Measurements from ENCODE around the gene MTCL1.
"Not testable (repeated sequence)": the region's sequence is repeated elsewhere in the genome, so short reads cannot be mapped to it uniquely, and the experiment has no call there.

The MTCL1 gene

DNA sequence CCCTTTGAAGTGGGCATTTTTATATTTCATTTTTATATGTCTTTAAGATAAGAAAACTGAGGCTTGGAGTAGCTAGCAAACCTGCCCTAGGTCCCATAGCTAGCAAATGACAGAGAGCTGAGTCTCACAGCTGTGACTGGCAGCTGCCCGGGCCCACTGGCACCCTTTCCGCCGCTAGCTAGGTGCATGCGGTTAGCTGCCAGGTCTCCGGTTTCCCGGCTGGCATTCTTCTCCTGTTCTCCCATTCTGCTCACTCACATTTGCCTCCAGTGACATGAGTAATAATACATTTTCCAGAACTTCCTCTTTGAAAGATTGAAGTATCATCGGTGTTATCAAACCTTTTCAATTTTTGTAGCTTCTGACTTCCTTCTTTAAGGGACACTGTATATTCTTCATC is 38.7 kb downstream of the MTCL1 start:
- DNase-seq (ENCODE audit: low read depth in 2 of 2): no peak

DNA sequence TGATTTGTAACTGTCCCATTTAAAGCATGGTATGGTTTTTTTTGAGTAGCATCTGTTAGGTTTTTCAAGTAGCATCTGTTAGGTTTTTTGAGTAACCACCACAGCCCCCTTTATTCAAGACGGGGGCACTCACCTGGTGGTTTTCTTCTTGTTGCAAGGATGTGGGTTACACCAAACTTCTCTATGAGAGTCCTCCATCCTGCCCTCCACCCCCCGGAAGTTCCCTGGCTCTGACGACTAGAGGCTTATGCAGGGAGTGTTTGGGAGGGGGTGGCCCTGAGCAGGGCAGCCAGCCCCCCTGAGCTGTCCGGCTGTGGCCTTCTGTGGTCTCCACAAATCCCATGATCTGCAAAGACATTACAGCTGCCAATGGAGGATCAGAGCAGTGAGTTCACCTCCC is 39.3 kb downstream of the MTCL1 start:
- no peak for DNase-seq (ENCODE audit: low read depth in 2 of 2)

DNA sequence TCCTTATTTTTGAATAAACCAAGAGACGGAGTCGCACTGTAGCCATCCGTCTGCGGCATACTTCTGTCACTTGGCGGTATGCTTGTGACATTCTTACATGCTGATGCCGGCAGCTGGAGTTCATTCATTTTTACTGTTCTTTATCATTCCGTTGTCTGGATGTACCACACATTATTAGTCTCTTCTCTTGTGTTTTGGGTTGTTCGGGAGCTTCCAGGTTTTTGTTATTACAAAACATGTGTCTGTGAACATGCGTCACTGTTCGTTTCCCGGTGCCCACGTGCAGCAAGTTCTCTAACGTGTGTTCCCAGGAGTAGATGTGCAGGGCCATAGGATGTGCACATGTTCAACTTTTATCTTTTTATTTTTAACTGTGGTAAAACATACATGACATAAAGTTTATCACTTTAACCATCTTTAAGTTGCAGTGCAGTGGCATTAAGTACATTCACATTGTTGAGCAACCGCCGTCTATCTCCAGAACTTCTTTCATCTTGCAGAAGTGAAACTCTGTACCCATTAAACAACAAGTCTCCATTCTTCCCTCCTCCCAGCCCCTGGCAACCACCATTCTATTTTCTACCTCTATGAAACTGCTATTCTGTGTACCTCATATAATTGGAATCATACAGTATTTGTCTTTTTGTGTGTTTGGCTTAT is 40.1 kb downstream of the MTCL1 start:
- DNase-seq (ENCODE audit: low read depth in 2 of 2): no peak

DNA sequence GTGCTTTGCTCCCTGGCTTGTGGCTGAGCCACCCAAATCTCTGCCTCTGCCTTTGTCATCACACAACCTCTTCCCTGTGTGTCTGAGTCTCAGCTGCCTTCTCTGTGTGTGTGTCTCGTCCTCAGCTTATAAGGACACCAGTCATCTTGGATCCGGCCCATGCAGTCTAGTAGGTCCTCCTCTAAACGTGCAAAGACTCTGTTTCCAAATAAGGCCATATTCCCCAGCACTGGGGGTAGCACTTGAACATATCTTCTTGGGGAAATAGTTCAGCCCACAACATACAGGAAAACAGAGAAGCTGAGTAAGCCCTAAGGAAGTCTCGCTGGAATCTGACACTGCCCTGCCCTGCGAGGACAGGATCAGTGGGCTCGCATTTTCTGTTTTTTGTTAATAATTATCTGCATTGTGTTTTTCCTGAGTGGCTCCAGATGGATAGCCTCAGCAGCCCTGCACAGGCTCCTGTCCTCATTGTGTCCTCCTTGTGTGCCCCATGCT is 42.1 kb downstream of the MTCL1 start:
- DNase-seq (ENCODE audit: low read depth in 2 of 2): no peak

DNA sequence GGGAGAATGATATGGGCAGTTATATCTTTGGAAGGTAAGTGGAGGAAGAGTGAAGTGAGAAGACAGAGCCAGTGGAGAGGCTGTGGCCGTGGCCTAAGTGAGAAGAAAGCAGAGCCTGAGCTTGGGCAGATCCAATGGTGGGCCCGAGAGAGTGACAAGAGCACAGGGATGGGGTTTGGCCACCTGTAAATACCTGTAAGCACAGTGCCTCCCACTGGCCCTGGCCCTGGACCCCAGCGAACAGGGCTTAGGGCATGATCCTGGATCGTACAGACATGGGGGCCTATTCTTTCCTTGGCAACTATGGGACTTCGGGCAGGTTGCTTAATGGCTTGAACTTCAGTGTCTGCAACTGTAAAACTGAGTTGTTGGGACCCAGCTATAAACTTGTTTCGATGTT is 44.1 kb downstream of the MTCL1 start:
- no peak for DNase-seq (ENCODE audit: low read depth in 2 of 2)

DNA sequence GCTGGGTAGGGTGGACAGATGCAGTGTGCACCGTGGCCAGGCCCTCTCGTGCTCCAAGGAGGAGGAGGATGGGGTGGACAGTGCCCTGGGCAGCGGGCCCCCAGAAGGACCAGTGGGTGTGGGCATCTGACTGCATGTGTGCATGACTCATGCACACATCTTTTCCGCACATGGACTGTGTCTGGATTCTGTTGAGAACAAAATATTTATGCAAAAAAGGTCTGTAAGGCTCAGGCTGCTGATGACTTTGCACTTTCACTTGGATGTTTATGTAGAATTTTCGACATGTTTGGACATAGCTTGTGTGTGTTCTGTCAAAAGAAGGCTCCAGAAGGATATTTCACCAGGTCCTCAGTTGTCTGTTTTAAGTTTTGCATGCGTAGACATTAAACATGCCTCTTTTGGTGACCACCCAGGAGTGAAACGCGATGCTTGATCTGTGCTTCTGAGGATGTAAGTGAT is 45.6 kb downstream of the MTCL1 start:
- no peak for DNase-seq (ENCODE audit: low read depth in 2 of 2)

DNA sequence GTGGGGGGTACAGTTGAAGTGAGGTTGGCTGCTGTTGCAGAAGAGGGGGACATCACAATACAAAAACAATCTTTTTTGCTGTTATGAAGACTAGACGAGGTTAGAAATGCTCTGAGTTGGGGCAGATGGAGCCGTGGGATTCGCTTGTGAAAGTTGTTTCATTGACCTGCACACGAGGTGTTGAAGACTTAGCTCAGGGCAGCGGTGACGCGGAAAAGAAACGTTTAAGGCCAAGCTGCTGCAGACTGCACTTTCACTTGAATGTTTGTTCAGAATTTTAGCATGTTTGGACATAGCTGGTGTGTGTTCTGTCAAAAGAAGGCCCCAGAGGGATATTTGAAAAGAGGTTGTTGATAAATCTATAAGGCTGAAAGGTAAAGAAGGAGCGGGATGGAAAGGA is 46.3 kb downstream of the MTCL1 start:
- no peak for DNase-seq (ENCODE audit: low read depth in 2 of 2)

DNA sequence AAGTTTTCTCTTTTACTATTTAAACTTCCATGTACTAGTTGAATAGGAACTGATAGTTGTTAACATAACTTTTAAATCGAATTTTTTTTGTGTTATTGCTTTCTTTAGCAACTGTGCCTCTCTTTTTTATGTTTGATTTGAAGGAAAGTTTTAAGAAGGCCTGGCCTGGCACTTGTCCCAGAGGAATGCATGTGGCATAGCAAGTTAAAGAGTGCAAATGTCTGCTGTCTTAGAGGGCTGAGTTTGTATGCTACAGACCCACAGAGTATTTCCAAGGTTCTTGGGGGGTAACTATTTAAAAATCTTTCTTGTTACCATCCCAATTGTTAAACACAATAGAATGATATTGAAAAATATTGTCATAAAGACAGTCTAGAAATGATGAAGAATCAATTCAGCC is 47.0 kb downstream of the MTCL1 start:
- no peak for DNase-seq (ENCODE audit: low read depth in 2 of 2)

DNA sequence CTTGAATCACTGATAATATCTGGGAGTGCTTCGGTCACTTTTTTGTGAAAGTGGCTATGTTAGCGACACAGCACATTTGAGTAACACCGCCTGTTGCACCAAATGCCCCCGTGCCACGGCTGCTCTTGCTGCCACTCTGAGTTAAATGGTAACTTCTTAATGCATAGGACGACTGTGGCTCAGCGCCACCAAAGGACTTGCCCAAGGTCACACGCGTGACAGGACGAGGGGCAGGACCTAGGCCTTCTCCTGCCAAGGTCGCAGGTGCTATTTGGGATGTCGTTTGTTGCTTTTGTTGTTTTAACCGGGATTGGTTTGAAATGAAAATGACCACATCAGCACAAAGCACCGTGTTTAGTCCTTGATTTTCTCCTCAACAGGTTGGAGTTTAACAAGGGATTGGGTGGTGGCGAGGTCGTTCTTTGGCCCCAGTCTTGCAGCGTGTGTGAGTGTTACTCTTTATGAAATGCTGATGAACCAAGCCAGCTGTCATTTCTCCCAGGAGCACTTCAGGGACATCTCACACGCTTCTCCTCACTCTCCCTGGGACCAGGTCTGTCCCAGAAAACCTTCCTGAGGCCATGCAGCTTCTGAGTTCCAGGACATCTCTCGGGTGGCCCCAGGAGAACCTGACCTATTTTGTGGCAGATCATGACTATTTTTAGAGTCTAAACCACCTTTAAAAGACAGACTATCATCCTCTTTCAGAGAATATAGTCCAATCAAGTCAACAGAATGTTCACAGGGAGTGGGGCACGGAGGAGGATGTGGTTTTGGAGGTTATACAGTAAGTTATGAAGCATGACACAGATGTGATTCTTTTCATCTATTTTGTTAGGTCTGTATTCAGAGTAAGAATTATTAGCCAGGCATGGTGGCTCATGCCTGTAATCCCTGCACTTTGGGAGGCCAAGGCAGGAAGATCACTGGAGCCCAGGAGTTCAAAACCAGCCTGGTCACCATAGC is 49.9 kb downstream of the MTCL1 start:
- DNase-seq (ENCODE audit: low read depth in 2 of 2): no peak

DNA sequence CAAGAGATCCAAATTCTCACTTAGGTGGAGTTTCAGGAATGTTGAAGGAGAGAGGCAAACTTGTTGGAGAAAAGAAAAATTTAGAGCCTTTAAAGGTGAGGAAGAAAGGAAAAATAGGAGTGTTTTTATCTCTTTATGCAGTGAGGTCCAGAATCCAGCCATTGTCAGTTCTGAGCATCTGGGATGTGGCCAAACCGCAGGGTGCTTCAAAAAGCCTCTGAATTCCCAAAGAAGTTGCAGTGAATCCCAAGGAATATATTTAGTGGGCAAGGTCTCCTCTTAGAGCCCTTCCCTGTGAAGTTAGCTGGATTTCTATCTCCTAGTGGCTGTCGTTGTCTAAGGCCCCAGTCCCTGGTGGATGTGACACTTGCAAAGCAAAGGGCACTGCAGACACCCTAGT is 51.2 kb downstream of the MTCL1 start:
- DNase-seq (ENCODE audit: low read depth in 2 of 2): no peak

DNA sequence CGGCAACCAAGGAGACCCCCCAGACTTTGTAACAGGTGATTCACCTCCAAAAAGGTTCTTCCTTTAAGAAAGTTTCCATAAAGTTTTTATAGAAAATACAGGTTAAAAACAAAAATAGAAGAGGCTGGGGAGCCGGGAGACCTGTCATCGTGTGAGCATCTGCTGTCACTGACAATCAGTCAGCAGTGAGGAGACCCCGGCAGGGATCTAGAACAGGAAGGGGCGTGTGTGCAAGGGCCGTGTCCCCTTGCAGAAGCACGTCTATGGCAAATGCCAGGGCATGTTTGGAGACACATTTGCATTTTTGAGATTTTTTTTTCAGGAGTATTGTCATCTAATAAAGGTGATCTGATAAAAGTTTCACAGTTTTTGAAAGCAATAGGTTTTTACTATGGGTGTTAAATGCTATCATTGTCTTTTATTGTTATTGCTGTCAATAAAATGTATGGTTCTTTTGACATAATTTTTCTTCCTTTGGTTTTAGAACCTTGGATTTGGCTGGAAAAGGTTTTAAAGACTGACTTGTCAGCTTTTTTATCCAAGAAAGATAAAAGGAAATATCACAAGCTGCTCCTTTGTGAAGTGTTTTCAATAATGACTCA is 52.1 kb downstream of the MTCL1 start:
- DNase-seq (ENCODE audit: low read depth in 2 of 2): no peak

DNA sequence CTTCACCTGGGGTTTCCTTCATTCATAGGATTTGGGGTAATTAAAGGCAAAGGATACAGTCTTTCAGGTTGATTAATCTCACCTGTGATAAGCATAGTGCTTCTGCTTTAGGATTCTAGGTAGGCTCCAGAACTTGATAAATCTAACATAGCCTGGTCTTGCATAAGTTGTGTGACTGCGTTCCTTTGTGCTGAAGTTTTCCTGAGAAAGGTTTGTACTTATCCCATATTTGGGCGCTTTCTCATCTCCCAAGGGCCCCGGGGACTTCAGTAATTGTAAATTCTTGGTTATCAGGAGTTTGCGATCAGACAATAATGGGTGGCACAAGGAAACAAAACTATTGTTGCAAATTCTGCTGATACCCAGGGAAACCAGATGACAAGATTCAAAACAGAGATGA is 53.1 kb downstream of the MTCL1 start:
- no peak for DNase-seq (ENCODE audit: low read depth in 2 of 2)

DNA sequence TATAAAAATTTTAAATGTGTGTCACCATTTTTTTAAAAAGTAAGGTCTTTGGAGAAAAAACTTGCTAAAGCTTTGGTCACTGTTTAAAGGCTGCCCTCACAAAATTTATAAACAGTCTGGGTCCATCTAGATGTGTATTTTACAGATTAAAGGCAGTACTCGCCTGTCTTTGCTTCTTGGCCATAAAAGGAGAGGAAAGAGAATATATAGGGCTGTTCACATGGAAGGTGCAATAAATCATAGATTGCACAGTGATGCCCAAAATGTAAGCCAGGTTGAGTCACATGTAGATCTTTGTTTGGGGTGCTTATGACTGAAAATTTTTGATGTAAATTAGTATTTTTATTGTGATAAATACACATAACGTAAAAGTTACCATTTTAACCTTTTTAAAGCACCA is 55.6 kb downstream of the MTCL1 start:
- DNase-seq (ENCODE audit: low read depth in 2 of 2): no peak

DNA sequence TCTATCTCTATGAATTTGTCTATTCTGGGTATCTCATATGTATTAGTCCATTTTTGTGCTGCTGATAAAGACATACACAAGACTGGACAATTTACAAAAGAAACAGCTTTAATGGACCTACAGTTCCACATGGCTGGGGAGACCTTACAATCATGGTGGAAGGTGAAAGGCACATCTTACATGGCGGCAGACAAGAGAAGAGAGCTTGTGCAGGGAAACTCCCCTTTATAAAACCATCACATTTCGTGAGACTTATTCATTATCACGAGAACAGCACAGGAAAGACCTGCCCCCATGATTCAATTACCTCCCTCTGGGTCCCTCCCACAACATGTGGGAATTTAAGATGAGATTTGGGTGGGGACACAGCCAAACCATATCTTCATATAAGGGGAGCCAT is 56.2 kb downstream of the MTCL1 start:
- not testable (repeated sequence) for DNase-seq (ENCODE audit: low read depth in 2 of 2)

DNA sequence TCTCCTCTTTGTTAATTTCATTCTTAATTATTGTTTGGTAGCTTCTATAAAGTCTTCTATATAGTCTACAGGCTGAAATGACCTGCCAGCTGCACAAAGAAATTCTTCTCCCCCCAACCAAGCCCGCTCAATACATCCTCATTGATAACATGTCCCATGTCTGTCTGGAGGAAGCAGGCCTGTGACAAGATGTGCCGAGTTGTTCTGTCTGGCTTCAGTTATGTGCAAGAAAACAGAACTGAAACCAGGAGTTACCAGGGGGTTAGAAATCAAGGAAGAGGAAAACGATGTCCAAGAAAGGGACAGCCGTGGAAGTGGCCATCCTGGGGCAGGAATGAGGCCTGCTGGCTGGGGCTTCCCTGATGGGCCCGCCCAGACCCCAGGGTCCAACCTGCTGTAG is 57.6 kb downstream of the MTCL1 start:
- no peak for DNase-seq (ENCODE audit: low read depth in 2 of 2)

DNA sequence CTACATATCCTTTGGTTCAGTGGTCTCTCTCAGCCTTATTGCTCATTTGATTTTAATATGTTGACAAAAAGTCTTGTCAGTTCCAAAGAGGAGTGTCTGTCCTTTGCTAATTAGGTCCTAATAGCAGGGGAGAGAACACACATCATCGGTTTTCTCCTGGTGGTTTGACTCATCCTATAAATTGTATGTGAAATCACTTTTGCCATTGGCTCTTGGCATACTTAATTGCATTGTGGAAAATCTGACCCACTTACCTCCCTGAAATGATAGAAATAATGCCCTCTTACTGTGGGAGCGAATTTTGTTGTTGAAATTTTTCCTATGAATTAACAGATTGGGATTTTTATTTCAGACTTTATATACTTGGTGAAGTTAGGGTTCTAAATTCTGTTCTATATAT is 58.3 kb downstream of the MTCL1 start:
- no peak for DNase-seq (ENCODE audit: low read depth in 2 of 2)

DNA sequence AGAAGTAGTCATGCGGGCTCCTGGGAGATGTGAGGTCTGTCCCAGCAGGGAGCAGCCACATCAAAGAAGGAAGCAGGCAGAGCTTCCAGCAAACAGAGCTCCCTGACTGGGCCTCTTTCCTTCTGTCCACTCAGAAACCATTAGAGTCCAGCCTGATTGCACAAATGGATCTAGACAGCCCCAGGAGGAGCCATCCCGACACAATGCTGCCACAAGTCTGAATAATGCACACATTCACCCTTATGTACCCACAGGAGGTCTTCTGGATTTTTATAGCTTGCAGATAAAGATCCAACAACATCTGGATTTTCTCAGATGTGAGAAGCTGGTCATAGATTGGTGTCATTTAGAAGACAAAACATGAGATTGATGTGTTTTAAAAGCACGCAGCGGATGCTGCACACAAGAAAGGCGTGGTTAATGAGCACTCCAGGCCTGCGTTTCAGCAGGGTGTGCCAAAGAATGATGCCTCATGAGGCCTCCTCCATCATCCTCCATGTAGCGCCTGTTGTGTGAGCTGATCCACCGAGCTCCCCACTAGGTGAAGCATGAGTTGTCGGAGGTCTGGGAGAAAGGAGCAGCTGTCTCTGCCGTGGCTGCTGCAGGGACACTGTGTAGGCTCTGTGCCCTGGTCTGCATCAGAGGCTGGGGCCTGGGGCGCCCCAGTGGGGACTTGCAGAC is 60.6 kb downstream of the MTCL1 start:
- DNase-seq (ENCODE audit: low read depth in 2 of 2): no peak

DNA sequence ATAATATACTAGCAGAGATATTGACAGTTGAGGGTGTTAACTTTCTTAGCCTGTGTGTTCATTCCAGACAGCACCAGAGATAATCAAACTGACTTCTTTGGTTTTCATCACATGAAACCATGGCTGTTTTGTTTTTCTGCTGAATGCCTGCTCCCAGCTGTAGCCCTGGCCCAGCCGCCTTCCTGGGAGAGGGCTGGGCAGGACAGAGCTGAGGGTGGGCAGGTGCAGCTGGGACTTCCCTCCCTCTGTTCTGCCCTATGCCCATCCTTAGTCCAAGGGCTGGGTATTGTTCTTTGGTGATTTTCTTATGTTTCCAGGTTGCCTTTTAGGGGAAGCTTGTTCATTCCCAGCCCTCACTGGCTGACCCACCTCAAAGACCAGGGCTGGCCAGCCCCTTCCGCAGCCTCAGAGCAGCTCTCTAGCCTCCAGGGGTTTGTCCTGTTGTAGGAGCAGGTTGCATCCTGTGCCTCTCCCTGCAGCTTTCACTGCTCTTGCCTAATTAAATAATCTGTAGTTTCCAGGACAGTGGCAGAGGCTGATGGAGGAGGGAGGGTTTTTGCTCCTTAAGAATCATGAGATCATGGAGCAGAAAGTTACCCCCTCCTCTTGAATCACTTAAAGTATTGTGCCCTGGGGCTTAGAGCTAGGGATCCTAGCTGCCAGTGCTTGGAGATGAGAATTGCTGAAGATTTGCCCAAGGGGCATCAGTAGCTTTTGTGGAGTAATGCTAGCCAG is 61.4 kb downstream of the MTCL1 start:
- no peak for DNase-seq (ENCODE audit: low read depth in 2 of 2)

DNA sequence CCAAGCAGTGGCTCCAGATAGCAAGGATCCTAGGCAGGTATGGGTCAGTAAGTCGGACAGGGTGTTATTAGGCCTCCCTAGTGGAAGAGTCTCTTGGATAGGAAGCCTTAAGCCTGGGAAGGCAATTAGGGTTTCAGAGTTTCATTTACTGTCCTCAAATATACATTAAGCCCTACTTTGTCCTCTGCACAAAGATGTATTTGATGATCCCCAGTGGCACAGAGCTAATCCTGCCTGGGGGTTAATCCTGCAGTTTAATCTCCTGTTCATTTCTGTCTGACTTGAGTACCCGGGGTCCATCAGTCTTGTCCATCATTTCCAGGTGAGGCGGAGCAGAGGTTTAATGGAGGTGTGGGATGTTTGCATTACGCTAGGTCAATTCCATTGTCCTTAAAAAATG is 62.0 kb downstream of the MTCL1 start:
- no peak for DNase-seq (ENCODE audit: low read depth in 2 of 2)

DNA sequence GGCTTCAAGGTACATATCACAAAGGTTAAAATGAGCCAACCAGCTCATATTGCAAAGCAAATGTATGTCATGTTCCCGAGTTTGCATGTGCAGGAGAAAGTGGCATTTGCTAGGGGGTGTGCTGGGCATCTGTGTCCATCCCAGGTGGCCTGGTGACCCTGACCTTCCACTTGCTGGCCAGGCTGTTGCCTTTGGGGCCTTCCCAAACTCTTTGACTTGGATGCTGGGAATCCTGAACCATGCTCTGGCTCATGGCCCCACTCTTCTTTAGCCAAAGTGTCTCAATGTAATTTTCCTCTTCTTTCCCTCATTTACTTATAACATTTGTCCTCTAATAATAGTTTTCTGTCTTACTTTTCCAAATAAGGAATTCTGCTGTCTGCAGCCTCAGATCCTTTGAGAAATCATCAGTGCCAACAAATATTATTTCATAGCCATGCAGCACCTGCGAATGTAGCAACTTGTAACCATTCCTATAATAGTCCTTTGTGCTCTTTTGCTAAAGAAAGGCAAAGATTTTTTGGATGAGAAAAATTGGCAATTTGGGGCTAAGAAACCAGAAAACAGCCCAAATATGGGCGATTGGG is 64.2 kb downstream of the MTCL1 start:
- no peak for DNase-seq (ENCODE audit: low read depth in 2 of 2)

DNA sequence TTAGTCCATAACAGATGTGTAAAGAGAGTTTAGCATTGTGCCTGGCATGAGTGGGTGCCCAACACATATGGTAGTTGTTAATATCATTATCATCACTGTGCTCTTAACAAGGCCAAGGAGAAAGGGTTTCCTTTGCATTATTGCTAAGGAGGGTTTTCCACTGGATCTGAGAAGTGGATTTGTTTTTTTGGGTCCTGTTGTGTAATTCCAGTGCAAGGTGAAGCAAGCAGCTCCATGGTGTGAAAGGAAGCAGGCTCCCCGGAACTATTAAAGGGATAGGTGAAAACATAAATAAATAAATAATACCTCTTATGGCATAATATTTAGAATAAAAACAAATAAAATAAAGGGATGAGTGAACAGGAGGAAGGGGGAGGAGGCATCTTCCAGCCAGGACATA is 65.3 kb downstream of the MTCL1 start:
- no peak for DNase-seq (ENCODE audit: low read depth in 2 of 2)
